ENCODE data around the gene POM121.
"Not testable (repeated sequence)": the region's sequence is repeated elsewhere in the genome, so short reads cannot be mapped to it uniquely, and the experiment has no call there.

The POM121 gene

DNA sequence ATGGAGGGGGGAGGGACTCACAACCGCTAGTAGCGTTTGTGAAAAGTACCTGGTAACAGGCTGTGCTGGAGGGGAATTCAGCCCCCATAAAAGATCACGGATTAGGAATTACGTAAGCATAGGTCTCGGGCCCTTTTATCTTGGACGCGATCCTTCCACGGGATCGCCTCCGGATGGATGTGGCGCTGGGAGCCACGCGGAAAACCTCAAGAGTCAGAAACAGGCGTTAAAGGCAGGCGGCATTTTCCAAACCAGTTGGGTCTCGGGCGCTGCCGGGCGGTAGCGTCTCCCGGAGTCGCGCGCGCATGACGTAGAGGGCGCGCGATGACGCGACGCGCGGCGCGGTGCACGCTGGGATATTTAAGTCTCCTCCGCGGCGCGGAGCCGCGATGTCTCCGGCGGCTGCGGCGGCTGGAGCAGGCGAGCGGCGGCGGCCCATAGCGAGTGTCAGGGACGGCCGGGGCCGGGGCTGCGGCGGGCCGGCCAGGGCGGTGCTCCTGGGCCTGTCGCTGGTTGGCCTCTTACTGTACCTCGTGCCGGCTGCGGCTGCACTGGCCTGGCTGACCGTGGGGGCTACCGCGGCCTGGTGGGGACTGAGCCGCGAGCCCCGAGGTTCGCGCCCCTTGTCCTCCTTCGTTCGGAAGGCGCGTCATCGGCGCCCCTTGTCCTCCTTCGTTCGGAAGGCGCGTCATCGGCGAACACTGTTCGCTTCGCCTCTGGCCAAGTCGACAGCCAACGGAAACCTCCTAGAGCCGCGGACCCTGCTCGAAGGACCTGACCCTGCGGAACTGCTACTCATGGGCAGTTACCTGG, at the start of gene POM121:
Gene POM121 (plus strand): TSS at position 363 of the 813 bp plus-strand sequence. CDS start 27 bp downstream, at position 390.
- peak; percentile 88 for DNase-seq (ENCODE audit: low read depth)

DNA sequence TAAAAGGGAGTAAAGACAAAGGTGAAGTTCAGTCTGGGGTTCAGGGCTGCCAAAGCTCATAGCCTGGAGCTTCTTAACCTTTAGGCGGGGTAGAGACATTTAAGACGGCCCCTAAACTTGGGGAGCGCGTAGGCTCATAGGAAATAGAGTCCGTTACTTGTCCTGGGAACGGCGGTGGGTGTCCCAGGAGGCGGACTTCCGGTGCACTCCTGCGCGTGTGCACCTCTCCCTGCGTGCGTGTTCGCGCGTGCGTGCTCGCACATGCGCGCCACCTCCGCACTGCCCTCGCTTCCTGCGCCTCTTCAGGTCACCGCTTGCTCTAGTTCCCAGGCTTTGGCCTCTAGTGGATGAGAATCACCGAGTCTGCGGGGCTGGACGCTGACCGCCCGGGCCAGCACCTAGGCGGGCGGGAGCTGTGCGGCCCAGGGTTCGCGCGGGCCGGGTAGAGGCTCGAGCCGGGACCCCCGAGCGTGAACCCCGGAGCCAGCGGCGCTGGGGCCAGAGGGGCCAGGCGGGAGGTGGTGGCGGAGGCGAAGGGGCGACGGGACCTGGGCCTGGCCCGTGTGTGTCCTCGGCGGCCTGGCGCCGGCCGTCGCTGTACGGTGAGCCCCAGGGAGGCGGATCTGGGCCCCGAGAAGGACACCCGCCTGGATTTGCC, 45.7 kb upstream of the POM121 start:
- DNase-seq (ENCODE audit: low read depth), result peak; percentile 81

DNA sequence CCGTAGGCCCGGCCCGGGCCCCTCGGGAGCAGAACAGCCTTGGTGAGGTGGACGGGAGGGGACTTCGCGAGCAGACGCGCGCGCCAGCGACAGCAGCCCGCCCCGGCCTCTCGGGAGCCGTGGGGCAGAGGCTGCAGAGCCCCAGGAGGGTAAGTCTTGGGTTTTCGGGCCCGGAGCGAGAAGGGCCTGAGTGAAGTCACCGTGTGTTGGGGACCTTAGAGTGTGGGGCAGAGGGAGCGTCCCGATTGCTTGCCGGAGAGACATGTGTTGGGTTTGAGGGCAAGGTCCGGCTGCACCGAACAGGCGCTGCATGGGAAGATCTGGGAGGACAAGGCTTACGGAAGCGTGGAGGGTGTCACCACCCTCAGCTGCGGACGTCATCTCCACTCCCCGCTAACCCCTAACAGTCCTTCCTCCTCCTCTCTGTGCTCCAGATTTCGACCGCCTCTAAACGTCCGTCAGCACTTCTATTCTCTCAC, 45.1 kb upstream of the POM121 start:
- peak; percentile 67 for DNase-seq (ENCODE audit: low read depth)

DNA sequence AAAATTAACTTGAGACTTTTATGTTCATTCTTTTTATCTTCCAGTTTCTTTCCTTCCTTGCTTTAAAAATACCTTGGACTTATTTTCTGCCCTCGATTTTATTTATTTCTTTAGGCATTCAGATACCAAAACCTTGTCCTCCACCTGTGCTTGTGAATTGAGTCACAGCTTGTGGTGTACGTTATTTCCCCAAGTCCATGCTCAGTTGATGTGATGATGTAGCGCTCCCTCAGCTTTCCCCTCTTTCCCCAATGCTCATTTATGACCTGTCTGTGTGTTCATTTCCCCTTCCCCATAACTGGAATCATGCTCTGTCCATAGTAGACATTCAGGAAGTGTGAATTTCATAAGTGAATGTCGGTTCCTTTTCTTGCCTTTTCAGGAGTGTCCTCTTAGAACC, 33.1 kb upstream of the POM121 start:
- DNase-seq (ENCODE audit: low read depth), result not testable (repeated sequence)

DNA sequence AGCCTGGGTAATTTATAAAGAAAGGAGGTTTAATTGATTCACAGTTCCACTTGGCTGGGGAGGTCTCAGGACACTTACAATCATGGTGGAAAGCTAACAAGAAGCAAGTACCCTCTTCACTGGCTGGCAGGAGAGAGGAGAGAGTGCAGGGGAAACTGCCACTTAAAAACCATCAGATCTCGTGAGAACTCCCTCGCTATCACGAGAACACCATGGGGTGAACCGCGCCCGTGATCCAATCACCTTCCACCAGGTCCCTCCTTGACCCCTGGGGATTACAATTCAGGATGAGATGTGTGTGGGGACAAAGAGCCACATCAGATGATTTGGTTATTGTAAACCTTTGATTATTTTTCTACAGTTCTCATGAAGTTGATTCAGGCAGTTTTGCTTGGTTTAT, 20.2 kb upstream of the POM121 start:
- DNase-seq (ENCODE audit: low read depth), result not testable (repeated sequence)

DNA sequence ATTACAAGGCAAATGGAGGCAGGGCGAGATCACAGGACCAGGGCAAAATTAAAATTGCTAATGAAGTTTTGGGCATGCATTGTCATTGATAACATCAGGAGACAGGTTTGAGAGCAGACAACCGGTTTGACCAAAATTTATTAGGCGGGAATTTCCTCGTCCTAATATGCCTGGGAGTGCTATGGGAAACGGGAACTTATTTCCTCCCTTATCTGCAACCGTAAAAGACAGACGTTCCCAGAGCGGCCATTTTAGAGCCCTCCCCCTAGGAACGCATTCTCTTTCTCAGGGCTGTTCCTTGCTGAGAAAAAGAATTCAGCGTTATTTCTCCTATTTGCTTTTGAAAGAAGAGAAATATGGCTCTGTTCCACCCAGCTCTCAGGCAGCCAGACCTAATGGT, 16.5 kb upstream of the POM121 start:
- not testable (repeated sequence) for DNase-seq (ENCODE audit: low read depth)

DNA sequence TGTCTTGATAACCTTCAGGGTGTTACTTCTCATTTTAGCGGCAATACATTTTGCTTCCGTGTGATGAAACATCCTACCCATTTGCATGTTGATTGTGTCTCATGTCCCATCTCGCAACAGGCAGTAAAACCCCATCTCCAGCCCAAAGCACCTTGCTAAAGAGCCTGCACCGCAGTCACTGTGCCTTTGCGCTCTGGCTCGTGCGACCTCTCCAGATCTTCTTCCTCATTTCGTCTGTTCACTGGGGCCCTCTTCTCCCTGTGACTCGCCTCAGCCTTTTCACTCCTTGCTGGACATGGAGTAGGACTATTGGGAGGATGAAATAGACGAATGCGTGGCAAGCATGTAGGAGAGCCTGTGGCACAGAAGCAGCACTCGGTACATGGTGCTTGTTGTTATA, 13.5 kb upstream of the POM121 start:
- not testable (repeated sequence) for DNase-seq (ENCODE audit: low read depth)

DNA sequence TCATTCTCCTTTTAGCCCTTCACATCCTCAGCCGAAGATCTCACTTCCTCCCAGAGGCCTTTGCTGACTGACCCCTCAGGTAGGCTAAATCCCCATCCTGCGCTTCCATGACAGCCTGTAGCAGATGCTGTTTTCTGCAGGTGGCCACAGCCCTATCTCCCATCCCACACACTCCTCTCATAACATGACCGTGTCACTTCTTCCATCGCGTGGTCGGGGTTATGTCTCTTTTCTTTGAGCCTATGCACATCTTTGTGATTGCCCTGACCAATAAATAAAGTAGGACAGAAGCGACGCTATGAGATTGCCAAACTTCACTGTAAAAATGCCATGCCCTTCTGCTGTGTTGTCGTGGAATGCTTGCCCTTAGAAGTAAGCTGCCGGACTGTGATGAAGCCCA, 11.1 kb upstream of the POM121 start:
- DNase-seq (ENCODE audit: low read depth), result not testable (repeated sequence)

DNA sequence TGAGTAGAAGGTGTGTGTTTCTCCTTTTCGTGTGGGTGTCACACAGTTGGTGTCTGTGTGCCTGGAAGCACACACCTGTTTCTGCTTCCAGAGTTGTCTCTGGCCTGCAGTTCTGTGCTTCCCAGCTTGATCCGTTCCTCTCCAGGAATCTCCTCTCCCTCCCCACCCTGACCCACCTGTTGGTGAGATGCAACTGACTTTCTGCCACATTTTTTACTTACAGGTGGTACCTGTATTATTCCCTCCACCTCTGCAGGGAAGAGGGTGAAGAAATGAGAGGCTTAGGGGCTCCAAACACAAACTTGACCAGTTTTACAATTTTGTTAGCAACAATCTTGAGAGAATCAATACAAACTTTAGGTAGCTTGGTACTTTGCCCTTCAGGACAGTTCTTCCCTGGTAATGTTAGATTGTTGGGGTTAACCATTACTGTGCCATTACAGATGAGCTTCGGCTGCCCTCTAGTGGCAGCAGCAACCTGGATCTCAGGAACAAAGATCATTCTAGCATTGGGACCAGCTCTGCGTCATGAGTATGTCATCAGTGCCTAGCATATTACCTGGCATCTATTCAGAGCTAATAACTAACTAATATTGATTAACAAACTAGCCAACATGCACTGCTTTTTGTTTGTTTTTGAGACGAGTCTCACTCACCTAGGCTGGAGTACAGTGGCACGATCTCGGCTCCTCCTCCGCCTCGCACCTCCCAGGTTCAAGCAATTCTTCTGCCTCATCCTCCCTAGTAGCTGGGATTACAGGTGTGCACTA, 10.0 kb upstream of the POM121 start:
- DNase-seq (ENCODE audit: low read depth), result peak; percentile 78

DNA sequence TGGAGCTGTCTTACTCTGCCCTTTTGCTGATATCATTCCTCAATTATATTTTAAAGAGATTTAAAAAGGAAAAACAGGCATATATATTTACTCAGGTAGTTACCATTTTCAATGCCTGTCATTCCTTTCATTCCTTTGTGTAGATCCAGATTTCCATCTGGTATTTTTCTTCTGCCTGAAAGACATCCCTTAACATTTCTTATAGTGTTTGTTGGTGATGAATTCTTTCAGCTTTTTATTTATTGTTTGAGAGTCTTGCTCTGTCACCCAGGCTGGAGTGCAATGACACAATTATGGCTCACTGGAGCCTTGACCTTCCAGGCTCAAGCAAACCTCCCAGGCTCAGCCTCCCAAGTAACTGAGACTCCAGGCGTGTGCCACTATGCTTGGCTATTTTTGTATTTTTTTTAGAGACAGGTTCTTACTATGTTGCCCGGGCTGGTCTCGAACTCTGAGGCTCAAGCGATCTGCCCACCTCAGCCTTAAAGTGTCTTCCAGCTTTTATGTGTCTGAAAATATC, 5.6 kb upstream of the POM121 start:
- DNase-seq (ENCODE audit: low read depth), result peak; percentile 10

DNA sequence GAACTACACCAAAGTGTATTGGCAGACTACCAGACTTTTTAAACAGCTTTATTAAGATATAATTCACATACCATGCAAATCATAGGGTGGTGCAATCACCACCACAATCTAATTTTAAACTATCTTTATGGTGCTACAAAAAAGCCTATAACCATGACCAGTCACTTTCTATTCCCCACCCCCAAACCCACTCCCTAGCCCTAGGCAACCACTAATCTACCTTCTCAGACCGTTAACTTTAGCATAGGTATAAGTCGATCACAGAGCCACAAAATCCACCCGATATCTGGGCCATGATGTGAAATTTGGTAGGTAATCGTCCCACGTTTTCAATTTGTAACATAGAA, 536 bp upstream of the POM121 start:
- no peak for DNase-seq (ENCODE audit: low read depth)

DNA sequence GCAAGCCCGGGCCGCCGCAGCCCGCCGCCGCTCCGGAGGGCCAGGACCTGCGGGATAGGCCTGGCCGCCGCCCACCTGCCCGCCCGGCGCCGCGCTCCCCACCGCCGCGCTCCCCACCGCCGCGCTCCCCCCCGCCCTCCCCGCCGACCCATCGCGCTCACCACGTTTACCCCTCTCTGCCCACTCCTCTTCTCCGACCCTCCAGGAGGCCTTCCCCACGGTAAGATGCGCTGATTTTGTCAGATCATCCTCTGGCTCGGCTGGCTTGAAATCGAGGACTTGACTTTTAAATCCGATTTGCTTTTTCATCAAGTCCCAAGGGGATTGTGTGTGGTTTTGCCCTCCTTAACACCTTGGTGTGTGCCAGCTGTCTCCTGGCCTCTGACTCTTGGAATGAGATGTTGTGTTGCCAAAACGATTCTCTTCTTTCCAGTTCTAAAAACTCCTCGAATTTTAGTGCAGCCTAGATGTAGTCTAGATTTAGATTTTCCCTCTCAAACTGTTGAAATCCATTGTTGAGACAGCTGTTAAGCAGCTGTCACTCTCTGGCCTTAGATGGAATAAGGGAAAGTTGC, 738 bp downstream of the POM121 start:
- peak; percentile 8 for DNase-seq (ENCODE audit: low read depth)

DNA sequence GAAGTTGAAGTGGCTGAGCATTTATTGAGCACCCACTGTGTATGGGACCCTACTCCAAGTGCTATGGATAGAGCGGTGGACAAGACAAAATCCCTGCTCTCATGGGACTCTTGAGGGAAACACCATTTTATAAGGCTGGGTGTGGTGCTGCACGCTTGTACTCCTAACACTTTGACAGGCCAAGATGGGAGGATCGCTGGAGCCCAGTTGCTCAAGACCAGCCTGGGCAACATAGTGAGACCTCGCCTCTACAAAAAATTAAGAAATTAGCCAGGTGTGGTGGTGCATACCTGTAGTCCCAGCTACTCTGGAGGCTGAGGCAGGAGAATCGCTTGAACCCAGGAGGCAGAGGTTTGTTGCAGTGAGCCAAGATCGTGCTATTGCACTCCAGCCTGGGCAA, 2.9 kb downstream of the POM121 start:
- DNase-seq (ENCODE audit: low read depth), result not testable (repeated sequence)

DNA sequence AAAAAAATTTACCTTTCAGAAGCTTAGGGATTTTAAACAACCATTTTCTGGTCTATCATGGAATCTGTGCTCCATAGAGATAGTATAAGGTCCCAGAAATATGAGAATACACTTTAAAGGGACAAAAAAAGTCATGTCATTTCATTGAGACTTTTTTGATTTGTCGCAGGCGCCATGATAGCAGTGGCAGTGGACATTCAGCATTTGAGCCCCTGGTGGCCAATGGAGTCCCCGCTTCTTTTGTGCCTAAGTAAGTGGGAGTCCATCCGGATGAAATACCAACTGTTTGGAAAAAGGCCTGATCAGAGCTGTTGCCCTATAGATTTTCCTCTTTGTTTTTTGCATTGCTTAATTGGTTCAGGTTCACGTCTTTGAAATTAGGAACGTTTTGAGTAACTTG, 3.3 kb downstream of the POM121 start:
- DNase-seq (ENCODE audit: low read depth), result not testable (repeated sequence)

DNA sequence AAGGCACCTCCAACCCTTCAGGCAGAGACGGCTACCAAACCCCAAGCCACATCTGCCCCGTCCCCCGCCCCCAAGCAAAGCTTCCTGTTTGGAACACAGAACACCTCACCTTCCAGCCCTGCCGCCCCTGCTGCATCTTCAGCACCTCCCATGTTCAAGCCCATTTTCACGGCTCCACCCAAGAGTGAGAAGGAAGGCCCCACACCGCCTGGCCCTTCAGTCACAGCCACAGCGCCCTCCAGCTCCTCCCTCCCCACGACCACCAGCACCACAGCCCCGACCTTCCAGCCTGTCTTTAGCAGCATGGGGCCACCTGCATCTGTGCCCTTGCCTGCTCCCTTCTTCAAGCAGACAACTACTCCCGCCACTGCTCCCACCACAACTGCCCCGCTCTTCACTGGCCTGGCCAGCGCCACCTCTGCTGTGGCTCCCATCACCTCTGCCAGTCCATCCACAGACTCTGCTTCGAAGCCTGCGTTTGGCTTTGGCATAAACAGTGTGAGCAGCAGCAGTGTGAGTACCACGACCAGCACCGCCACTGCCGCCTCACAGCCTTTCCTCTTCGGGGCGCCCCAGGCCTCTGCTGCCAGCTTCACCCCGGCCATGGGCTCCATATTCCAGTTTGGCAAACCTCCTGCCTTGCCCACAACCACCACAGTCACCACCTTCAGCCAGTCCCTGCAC, 17.3 kb downstream of the POM121 start:
- not testable (repeated sequence) for DNase-seq (ENCODE audit: low read depth)

DNA sequence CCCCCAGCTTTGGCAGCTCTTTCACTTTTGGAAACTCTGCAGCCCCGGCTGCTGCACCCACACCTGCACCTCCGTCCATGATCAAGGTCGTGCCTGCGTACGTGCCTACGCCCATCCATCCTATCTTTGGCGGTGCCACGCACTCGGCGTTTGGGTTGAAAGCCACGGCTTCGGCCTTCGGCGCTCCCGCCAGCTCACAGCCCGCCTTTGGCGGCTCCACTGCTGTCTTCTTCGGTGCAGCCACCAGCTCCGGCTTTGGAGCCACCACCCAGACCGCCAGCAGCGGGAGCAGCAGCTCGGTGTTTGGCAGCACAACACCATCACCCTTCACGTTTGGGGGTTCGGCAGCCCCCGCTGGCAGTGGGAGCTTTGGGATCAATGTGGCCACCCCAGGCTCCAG, 18.1 kb downstream of the POM121 start:
- not testable (repeated sequence) for DNase-seq (ENCODE audit: low read depth)

DNA sequence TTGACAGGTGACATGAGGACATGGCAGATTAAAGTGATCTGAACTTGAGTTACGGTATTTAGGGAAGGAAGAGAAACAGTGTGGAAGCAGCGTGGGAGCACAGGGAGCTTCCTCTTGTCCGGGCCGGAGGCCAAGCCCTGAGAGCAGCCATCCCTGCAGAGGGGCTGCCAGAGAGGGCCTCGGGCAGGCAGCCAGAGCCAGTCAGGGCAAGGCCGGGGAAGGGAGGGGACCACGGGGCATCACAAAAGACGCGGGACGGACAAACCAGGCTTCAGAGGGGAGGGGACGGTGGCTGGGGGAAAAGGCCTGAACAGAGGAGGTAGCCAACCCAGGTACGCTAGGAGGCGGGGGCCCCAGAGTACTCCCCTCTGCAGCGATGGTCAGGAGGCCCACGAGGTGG, 20.0 kb downstream of the POM121 start:
- not testable (repeated sequence) for DNase-seq (ENCODE audit: low read depth)

DNA sequence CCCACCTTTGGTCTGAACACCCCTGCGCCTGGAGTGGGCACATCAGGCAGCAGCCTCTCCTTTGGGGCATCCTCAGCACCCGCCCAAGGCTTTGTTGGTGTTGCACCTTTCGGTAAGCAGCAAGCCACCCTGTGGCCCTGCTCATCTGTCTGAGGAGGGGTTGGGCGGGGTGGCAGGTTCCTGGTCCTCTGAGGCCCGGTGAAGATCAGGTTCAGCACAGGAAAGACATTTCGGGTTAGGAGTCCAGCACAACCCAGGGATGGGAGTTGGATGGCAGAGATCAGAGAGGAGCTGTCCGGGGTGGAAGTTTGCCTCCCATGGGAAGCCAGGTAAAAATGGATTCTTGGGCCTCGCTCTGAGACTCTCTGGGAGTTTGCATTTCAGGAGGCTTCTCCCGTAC, 20.7 kb downstream of the POM121 start:
- DNase-seq (ENCODE audit: low read depth), result not testable (repeated sequence)

DNA sequence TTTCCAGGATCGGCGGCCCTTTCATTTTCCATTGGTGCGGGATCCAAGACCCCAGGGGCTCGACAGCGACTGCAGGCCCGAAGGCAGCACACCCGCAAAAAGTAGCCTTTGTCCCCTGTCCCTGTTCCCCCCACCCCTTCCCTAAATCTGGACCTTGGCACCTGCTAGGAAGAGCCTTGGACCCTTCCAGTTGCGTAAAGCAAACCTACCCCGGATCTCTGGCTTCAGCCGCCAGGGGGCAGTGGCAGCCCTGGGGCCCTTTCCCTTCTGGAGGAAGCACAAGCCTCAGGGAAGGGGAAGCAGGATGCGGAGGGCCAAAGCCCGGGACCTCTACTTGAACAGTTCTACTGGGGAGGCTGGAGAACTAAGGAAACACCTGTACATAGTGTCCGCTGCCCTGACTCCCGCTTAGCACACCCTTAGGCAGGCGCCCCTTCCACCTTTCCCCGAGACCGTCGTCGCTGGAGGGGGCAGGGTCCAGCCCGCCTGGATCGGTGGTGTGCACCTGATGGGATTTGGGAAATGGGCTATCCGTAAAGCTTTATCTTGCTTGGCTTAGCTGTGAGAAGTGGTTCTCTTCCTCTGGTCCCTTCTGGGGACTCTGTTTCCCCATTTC, 21.3 kb downstream of the POM121 start:
- DNase-seq (ENCODE audit: low read depth), result not testable (repeated sequence)

DNA sequence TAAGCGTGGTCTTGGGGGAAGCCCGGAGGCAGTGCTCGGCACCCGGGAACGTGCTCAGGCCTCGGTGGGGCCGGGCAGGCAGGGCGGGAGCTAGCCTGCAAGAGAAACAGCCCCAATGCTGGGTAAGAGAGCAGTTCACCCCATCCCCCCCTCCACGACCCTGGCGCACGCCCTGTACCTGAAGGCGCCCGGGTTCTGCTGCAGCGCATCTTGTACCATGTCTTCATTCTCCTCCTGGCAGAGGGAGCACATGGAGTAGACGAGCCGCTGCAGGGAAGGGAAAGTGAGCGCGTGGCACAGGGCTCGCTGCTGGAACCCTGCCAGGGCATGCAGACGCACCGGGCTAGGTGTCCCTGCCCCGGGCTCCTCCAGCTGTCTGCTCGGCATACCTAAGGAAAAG, 23.8 kb downstream of the POM121 start:
- not testable (repeated sequence) for DNase-seq (ENCODE audit: low read depth)

DNA sequence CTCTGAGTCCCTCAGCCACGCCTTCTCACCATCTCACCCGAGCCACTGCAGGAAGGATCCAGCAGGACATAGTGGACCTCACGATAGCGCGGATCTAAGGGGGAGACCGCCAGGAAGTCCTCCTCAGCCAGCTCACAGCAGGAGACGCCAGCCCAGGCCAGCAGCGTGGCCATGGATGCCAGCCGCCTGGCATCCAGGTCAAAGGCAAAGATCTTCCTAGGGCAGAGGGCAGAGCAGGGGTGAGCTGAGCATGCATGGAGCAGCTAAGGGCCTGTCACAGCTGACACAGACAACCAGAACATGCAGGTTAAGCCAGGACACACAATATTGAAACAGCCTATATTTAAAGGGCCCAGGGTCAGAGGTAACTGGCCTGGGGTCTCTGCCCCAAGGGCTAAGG, 24.4 kb downstream of the POM121 start:
- DNase-seq (ENCODE audit: low read depth), result not testable (repeated sequence)
